Parathyroid adenoma (tissue), 2 donors: Measurements from ENCODE around the gene NUTM2F.
"Not testable (repeated sequence)": the region's sequence is repeated elsewhere in the genome, so short reads cannot be mapped to it uniquely, and the experiment has no call there.

Source experiments
- H2AFZ ChIP-seq: fragments of 300-600 bp; sonication (generic); one replicate; pipeline ENCODE4 v1.7.0; 2017; ENCODE audit warnings: antibody characterized with exemption, mild to moderate bottlenecking
- H3K27ac ChIP-seq: fragments of 300-600 bp; sonication (generic); one replicate; pipeline ENCODE4 v1.7.0; 2017
- H3K27me3 ChIP-seq: fragments of 300-600 bp; sonication (generic); one replicate; pipeline ENCODE4 v1.7.0; 2017; ENCODE audit warnings: low read length; ENCODE audit not compliant: control insufficient read depth, insufficient read depth
- H3K36me3 ChIP-seq: fragments of 300-600 bp; sonication (generic); one replicate; pipeline ENCODE4 v1.7.0; 2017; ENCODE audit warnings: low read length; ENCODE audit not compliant: control insufficient read depth, insufficient read depth
- H3K4me1 ChIP-seq: fragments of 300-600 bp; sonication (generic); one replicate; pipeline ENCODE4 v1.7.0; 2017; ENCODE audit warnings: control low read depth
- H3K4me2 ChIP-seq: fragments of 300-600 bp; sonication (generic); one replicate; pipeline ENCODE4 v1.7.0; 2017; ENCODE audit warnings: low read length
- H3K4me3 ChIP-seq: fragments of 300-600 bp; sonication (generic); one replicate; pipeline ENCODE4 v1.7.0; 2017; ENCODE audit warnings: low read depth, low read length
- H3K79me2 ChIP-seq: fragments of 300-600 bp; sonication (generic); one replicate; pipeline ENCODE4 v1.7.0; 2017; ENCODE audit warnings: control low read depth
- H3K9ac ChIP-seq: fragments of 300-600 bp; sonication (generic); one replicate; pipeline ENCODE4 v1.7.0; 2017; ENCODE audit warnings: mild to moderate bottlenecking
- H3K9me3 ChIP-seq: fragments of 300-600 bp; sonication (generic); one replicate; pipeline ENCODE4 v1.7.0; 2017; ENCODE audit warnings: low read length; ENCODE audit not compliant: control insufficient read depth
- TF ChIP-seq, protein P1 (sequence below): fragments of 300-600 bp; sonication (generic); IDR thresholded peaks from one replicate; pipeline ENCODE4 v1.7.0; 2017; ENCODE audit warnings: antibody characterized with exemption, mild to moderate bottlenecking
- donor health status: primary hyperparathyroidism.

Gene NUTM2F

DNA sequence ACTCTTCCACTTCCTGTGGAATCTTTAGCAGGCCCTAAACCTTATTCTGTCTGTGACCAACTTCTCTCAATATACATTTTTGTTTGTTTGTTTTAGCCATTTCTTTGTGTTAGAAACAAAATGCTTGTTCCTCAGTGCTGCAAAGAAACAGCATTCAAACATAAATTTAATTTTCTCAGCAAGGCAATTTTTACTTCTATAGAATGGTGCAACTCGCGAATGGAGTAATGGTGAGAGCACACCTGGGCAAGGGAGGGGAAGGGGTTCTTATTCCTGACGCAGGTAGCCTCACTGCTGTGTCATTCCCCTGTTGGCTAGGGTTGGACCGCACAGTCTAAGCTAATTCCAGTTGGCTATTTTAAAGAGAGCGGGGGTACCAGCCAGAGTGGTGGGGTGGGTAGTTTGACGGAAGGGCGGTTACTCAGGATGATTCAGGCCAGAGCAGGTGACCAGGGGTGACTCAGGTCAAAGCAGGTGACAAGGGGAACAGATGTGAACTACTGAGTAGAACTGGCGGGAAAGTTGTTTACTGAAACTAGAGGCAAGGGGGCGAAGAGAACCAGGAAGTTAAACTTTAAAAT, 47.9 kb downstream of the NUTM2F start:
- no peaks in the 10 kb centered on the region for H3K36me3 ChIP-seq
- no peaks in the 10 kb centered on the region for H3K4me1 ChIP-seq
- H3K27me3 ChIP-seq, result no peaks in the 10 kb centered on the region
- no peak overlapping the region for H3K4me3 ChIP-seq
- TF ChIP-seq, protein P1, sequence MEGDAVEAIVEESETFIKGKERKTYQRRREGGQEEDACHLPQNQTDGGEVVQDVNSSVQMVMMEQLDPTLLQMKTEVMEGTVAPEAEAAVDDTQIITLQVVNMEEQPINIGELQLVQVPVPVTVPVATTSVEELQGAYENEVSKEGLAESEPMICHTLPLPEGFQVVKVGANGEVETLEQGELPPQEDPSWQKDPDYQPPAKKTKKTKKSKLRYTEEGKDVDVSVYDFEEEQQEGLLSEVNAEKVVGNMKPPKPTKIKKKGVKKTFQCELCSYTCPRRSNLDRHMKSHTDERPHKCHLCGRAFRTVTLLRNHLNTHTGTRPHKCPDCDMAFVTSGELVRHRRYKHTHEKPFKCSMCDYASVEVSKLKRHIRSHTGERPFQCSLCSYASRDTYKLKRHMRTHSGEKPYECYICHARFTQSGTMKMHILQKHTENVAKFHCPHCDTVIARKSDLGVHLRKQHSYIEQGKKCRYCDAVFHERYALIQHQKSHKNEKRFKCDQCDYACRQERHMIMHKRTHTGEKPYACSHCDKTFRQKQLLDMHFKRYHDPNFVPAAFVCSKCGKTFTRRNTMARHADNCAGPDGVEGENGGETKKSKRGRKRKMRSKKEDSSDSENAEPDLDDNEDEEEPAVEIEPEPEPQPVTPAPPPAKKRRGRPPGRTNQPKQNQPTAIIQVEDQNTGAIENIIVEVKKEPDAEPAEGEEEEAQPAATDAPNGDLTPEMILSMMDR, result no peak
- no peaks in the 10 kb centered on the region for H3K79me2 ChIP-seq
- H3K27ac ChIP-seq, result no peak overlapping the region
- no peaks in the 10 kb centered on the region for H3K9me3 ChIP-seq
- no peak overlapping the region for H2AFZ ChIP-seq
- no peak overlapping the region for H3K4me2 ChIP-seq
- H3K9ac ChIP-seq, result no peak overlapping the region

DNA sequence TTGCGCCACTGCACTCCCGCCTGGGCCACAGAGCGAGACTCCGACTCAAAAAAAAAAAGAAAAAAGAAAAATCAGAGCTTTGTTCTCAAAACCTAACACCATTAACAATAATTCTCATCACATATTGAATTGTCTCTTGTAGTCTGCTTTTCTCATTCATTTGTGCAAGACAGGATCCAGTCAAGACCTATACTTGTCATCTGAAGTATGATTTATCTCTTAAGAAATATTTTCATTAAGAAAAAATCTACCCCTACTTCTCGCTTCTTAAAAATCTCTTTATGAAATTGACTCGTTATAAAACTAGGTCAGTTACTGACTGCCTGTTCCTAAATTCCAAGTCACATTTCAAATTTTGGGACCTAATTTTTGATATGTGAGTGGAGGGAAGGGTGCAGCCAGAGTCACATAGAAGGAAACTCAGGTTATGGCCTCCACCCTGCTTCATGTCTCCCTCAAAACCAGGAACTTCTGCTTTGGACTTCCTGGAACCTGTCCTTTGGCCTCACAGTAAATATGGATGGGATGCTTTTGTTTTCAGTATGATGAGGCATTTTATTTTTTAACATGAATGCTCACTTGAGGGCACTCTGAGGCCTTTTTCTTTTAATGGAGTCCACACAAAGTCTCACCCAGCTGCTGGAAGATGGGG, 50.4 kb downstream of the NUTM2F start:
- Histone ChIP-seq H3K36me3 (no peaks in the 10 kb centered on the region), H3K9ac (no peak overlapping the region), H3K27ac (no peak overlapping the region), H3K4me1 (no peaks in the 10 kb centered on the region), H3K9me3 (no peaks in the 10 kb centered on the region), H3K79me2 (peaks cover 8% of the 10 kb centered on the region), H3K27me3 (no peaks in the 10 kb centered on the region), H3K4me3 (no peak overlapping the region), H2AFZ (no peak overlapping the region), H3K4me2 (no peak overlapping the region)
- TF ChIP-seq, protein P1, result no peak

DNA sequence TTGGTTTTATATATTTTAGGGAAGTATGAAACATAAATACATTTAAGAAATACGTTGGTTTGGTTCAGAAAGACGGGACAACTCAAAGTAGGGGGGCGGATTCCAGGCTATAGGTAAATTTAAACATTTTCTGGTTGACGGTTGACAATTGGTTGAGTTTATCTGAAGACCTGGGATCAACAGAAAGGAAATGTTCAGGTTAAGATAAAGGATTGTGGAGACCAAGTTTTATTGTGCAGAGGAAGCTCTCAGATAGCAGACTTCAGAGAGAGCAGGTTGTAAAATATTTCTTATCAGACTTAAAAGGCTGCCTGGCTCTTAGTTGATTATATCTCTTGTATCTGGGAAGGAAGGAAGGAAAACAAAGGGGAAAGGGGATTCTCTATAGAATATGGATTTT, 51.4 kb downstream of the NUTM2F start:
- not testable (repeated sequence) for H3K9ac ChIP-seq, H3K36me3 ChIP-seq, H3K4me3 ChIP-seq, H3K27me3 ChIP-seq, H3K27ac ChIP-seq, H3K79me2 ChIP-seq, H3K4me1 ChIP-seq, H3K4me2 ChIP-seq, H3K9me3 ChIP-seq, H2AFZ ChIP-seq

DNA sequence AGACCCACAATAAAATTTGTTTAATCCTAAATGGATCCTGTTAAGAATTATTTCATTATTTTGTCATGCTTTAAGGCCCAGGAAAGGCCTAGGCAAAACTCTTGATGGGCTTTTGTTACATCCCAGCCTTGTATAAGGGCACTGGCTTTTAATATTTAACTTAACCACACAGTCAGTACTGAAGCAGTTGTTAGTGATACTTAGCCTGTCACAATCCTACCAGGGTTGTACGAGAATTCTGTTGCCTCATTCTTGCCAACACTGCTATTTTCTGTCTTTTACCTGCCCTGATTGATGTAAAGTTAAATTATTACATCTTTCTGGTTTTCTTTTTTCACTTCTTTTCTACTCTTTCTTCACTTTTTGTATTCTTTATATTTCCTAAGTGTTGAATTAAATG, 58.4 kb downstream of the NUTM2F start:
- Histone ChIP-seq H3K36me3 (no peaks in the 10 kb centered on the region), H3K27me3 (no peaks in the 10 kb centered on the region), H3K4me3 (no peak overlapping the region), H3K4me2 (no peak overlapping the region), H3K27ac (no peak overlapping the region), H3K4me1 (no peaks in the 10 kb centered on the region), H3K9me3 (no peaks in the 10 kb centered on the region), H2AFZ (no peak overlapping the region), H3K9ac (no peak overlapping the region), H3K79me2 (peaks cover 8% of the 10 kb centered on the region)
- TF ChIP-seq, protein P1, result no peak

DNA sequence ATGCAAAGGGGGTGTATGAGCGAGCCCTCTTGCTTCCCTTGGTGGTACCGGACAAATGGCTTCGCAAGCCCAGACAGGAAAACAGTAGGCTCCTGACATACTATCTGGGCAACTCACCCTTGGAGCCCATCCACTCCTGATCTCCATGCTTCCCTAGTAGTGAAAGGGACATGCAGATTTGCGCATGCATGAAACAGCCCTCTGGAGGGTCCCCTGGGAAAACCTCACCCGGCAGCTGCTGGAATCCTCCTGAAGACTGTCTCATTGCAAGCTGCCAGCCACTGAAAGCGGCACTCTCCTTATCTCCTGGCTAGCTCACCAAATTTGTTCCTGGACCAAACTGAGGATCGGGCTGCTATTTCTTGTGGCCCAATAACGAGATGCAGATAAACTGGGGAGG, 59.2 kb downstream of the NUTM2F start:
- no peaks in the 10 kb centered on the region for H3K9me3 ChIP-seq
- peaks cover 5% of the 10 kb centered on the region for H3K79me2 ChIP-seq
- H3K36me3 ChIP-seq, result no peaks in the 10 kb centered on the region
- TF ChIP-seq, protein P1, result no peak
- H3K4me1 ChIP-seq, result no peaks in the 10 kb centered on the region
- no peak overlapping the region for H3K4me2 ChIP-seq
- H3K27me3 ChIP-seq, result no peaks in the 10 kb centered on the region
- H2AFZ ChIP-seq, result no peak overlapping the region
- no peak overlapping the region for H3K4me3 ChIP-seq
- no peak overlapping the region for H3K27ac ChIP-seq
- H3K9ac ChIP-seq, result no peak overlapping the region
